Stimulated activated CD4-positive, alpha-beta T cell treated with anti-CD3 and anti-CD28 coated beads, Interleukin-2, amount 100 ng/mL, for 48 hours (primary cell): ENCODE results near the gene PRKN.
"Not testable (repeated sequence)": the region's sequence is repeated elsewhere in the genome, so short reads cannot be mapped to it uniquely, and the experiment has no call there.

Experiments used
- DNase-seq, 2 donors: peaks; one replicate each; pipeline ENCODE4 v3.0.0-alpha.2; 2020

Gene PRKN

DNA sequence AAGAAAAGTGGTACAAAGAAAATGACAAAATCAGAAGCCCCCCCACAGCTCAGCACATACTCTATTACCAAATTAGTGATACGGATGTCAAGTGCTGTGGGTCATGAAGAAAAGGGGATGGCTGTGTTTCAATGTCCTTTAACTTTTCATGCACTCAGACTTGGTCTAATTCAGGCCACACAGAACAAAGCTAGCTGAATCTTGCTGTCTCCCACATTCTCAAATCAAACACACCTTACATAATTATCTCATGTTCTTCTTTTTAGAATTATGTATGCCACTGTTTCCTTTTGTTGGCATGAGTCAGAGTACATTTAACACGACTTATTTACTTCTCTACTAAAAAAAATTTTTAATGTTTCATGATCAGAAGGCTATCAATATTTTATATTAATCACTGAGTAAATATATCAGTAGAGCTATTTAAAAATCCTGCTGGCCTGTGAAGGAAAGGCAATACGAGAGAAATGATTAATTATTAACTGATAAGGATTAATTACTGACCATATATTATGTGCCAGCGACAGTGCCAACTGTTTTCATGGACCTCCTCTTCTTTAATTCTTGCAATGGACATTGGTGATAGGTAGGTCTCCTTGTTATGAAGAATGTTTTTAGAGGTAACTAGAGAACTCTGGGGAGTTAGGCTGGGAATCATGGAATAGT is 857.2 kb downstream of the PRKN start:
- DNase-seq = no peak

DNA sequence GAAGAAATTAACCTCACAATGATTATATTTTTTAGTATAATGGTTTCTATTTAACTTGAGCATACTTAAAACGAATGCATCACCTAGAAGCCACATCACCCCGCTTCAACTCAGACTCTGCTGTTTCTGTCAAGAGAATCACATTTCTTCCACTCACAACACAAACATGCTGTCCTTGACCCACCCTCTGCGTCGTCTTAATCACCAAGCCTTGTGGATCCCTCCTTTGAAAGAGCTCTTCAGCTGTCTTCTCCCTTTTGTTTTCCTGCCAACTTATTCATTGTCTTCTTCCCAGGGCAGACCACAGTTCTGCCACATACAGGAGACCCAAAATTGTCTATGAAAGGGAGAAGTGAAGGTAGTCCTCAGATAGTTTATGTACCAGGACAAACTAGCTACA is 858.1 kb downstream of the PRKN start:
- no peak for DNase-seq

DNA sequence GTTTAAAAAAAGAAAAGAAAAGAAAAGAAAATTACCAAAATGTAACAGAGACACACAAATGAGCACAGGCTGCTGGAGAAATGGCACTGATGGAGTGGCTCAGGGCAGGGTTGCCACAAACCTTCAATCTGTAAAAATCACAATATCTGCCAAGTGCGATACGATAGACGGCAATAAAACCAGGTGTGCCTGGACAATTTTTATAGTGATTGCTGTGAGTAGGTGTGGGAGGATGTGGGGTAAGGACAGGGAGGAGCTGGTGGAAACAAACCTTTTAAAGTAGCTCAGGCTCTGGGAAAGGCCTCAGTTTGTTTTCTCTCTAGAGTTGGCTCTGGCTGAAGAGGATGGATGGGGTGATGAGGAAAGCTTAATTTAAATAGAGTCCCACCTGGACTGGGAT is 861.0 kb downstream of the PRKN start:
- no peak for DNase-seq

DNA sequence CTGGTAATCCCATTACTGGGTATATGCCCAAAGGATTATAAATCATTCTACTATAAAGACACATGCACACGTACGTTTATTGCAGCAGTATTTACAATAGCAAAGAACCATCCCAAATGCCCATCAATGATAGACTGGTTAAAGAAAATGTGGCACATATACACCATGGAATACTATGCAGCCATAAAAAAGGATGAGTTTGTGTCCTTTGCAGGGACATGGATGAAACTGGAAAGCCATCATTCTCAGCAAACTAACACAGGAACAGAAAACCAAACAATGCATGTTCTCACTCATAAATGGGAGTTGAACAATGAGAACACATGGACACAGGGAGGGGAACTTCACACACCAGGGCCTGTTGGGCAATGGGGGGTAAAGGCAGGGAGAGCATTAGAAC is 866.5 kb downstream of the PRKN start:
- DNase-seq = not testable (repeated sequence)

DNA sequence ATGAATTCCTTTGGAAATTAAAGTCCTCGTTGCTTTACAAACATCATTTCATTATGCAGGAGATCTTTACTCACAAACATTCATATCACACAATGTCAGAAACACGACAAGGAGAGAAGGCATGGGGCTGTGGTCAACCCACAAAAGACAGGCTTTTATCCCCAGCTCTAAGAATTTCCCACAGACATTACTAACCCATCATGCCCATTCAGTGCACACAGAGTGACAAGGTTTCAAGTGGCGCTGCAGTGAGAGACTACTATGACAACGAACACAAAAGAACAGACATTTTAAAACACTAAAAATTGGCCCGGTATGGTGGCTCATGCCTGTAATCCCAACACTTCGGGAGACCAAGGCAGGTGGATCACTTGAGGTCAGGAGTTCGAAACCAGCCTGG is 873.9 kb downstream of the PRKN start:
- no peak for DNase-seq

DNA sequence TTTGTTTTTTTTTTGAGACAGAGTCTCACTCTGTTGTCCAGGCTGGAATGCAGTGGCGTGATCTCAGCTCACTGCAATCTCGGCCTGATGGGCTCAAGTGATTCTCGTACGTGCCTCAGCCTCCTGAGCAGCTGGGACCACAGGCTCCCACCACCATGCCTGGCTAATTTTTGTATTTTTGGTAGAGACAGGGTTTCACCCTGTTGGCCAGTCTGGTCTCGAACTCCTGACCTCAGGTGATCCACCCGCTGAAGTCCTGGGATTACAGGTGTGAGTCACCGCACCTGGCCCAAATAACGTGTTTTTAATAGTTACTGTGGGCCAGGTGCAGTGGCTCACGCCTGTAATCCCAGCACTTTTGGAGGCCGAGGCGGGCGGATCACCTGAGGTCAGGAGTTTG is 876.1 kb downstream of the PRKN start:
- DNase-seq = not testable (repeated sequence)

DNA sequence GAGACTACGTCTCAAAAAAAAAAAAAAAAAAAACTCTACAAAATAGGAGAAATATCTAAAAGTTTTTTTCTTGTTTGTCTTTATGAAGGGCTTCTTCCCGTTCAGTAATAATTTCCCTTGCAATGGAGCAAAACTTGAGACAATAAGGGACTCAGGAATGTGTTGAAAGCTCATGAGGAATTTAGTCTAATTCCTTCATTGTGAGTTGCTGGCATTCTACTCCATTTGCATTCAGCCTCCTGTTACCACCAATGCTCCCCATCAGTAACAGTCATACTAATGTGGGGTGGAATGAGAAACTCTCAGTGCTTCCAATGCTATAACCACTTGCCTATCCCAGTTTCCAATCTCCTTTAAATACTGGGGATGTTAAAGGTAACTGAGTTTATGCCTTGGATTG is 877.0 kb downstream of the PRKN start:
- DNase-seq = no peak

DNA sequence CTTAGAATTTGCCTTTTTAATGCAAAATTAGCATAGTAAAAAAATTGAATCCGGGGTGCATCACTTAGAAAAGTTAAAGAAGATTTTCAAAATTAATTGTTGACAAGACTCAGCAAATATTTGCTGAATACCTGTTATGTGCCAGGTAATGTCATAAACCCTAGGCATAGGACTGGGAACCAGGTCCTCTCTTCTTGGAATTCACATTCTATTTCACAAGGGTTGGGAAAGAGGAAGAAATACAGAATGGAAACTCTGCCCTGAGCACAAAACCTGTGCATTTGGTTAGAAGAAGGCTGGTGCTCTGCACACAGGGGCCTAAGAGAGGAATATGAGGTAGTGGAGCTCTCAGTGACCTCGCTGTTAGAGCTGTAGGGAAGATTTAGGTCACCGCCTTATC is 879.9 kb downstream of the PRKN start:
- no peak for DNase-seq

DNA sequence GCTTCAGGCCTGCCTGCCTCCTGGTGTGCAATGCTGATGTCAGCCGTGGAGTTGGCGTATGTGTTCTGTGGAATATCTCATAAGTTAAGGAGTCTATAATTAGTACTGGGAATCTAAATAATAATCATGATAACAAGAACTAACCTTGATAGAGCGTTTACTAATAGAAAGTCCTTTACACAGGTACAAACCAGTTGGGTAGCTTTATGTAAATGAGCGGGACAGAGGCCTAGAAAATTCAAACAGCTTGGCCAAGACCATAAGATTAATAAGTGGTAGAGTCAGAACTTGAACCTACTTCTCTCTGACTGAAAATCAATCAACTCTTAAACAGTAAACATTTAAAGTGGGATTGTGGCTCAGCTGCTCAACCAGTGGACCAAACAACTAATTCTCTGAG is 882.8 kb downstream of the PRKN start:
- no peak for DNase-seq

DNA sequence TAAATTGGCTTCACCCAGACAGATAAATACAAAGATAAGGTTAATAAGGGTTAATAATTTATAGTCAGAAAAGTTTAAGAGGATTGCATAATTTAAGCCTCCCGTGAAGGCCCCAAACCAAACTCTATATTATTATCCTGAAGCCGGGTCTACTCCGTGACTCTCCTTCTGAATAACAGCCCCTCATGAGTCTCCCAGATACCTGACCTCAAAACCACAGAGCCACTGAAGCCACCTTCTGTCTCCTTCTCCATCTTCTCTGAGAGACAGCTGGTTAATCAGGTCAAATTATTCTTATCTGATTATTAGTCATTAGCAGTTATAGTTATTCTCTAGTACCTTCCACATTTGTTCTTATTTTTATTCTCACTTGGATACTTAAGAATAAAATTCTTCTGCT is 884.5 kb downstream of the PRKN start:
- no peak for DNase-seq

DNA sequence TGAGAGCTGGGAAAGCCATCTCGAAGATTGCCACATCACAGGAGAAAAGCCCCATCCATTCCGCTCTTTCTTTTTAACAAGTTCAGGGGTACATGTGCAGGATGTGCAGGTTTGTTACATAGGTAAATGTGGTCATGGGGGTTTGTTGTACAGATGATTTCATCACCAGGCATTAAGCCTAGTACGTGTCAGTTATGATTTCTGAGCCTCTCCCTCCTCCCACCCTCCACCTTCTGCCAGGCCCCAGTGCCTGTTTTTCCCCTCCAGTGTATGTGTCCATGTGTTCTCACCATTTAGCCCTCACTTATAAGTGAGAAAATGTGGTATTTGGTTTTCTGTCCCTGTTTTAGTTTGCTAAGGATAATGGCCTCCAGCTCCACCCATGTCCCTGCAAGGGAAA is 887.2 kb downstream of the PRKN start:
- no peak for DNase-seq

DNA sequence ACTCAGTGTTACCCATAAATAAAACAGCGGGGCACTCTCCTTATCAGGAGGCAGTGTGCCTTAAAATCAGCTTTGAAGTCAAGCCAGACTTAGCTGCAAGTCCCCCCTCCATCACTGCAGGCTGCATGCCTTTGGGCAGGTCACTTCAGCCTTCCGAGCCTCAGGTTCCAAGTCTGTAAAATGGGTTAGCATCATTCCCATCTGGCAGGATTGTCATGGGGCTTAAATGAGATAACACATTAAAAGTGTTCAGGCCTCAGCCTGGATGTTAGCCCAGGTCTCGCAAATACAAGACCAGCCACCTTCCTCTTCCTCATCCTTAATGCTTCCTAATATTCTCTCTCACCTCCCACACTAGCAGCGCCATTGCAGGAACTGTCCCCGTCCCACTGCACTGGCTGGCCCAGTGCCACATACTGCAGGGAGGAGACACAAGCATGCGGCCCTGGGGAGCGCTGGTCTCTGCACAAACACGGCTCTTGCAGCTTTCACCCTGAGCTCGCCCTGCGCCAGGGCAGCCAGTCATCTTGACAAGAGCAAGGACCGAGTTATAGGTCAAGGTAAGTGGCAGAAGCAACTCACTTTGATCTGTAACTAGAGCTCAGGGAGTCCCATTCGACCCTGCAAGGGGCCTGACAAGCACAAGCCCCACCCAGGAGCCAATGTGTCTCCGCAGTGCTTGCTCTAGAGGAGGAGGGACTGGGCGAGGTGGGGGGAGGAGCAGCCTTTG is 889.1 kb downstream of the PRKN start:
- DNase-seq = no peak

DNA sequence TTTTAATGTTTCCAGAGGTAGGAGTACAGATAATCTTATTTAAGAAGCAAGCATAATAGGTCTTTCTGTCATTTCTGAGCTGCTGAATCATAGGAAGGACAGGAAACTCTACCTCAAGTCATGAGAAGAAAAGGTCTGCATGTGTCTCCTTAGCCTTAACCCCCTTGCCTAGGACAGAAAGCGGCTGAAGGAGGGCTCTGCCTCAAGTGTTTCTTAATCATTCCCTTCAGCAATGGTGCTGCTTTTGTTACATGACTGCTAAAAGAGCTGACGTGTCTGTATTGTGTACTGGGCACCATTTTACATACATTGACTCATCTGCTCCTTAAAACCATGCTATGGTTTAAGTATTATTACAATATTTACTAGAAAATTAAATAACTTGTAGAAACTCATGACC is 889.7 kb downstream of the PRKN start:
- no peak for DNase-seq

DNA sequence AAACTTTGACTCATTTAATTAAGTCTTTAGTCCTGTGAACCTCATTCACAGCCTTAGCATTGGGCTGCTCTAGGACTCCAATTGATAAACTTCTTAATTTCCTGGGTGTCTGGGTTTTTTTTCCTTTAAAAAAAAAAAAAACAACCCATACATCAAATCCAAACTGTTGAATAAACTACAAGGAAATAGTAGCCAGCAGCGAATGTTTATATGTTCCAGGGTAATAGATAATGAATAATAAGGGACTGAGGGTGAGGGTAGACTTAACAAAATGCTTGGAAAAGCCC is 890.2 kb downstream of the PRKN start:
- DNase-seq = no peak

DNA sequence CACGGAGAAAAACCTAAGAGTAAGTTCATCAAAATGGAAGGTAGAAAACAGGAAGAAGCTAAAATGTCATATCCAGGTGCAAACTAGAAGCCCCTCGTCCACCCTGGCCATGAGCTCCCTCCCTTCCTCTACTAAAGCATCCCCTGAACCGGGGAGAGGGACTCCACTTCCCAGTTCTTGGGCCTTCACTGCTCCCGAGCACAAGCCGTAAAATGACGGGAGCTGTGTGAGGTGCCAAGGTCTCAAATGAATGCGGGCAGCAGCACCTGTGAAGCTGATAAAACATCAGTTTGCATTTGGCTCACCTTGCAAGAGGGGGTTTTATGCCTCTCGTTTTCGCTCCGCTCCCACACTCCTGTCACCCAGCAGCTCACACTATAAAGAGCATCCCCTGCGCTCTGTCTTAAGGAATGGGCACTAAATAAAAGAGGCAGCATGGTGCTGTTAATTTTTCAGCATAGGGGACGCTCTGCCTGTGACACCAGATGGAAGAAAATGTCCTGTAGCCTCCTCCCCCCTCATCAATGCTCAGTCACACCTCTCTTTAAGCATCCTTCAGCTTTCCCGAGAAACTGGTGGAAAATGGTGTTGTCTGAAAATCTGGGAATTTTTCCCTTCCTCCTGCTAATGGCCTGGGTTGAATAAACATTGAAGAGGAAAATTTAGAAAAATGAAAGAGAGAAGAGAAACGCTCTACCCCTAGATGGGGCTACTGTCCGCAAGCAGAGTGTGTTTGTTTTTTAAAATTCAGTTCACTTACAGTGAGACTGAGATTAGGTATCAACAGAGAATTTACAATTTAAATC is 890.7 kb downstream of the PRKN start:
- no peak for DNase-seq

DNA sequence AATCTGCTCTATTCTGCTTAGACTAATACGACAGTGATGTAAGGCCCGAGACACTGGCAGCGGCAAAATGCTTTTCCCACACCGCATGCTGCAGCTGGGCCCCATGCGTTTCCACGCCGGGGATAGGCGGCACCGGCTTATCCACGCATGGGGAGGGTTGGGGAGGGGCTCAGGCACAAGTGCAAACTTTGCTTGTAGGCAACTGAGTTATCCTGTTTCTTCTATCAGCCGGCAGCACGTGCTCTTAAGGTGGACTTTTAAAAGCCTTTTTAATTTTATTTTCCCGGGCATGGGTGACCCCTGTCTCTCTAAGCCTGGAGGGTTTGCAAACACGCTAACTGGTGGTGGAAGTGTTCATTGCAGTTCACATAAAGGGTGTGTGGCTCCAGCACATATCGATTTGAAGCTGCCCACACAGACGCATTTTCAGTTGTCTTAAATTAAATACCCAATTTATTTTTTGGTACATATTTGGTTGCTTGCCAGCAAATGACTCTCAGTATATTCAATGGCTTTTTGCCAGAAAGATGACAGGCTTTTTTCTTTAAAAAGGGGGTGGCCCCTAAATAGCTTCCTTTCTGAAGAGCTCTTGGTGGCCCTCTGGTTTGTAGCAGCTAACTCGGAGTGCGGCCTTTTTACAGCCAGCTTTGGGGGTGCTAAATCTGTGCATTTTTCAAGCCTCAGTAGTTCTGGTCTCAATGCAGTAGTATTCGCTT is 891.9 kb downstream of the PRKN start:
- DNase-seq = no peak

DNA sequence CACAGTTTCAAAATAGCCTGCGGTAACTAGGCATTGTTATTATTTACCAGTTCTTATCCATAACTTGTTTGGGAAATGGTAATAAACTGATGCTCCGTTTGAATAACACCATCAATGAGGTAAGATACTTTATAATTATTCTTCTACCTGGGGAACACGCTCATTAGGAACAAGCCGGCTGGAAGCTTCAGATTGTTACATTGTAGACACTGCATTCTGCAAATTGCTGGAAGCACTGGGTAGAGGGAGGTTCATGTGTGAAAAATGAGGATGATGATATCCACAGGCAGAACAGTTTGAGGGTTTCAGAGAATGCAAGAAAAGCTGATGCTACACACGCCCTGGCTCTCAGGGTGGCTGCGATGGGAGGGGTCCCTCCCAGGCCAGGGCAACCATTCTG is 893.1 kb downstream of the PRKN start:
- DNase-seq = no peak

DNA sequence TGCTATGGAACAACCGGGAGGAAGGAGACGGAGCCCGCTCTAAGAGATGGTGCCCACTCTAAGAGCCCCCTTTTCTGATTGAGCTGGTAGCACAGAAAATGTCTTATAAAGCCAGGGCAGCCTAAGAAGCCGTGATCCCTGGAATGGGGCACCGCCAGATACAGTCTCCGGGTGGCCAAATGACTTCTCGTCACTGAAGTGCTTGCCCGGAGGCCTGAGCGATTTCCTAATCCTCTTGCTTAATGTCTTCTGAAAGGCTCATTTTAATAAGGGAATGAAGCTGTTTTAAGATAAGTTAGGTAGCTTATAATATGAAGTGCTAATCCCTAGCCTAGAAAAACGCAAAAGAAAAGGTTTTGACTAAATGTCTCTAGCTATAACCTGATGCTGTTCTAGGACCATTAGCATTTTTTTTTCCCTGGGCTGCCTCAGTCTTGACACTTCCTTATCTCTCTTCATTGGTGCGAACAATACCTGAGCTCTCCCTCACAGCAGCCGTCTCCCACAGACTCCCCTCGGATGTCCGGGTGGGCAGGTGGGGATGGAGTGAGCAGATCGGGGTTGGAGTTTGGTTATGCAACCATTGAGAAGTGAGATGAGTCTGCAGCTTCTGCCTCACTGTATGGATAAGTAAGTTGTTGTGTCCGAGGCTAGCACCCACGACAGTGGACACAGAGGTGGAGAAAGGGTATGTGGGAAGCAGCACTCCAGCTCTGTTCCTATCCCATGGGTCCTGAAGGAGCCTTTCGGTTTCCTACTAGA is 894.3 kb downstream of the PRKN start:
- no peak for DNase-seq

DNA sequence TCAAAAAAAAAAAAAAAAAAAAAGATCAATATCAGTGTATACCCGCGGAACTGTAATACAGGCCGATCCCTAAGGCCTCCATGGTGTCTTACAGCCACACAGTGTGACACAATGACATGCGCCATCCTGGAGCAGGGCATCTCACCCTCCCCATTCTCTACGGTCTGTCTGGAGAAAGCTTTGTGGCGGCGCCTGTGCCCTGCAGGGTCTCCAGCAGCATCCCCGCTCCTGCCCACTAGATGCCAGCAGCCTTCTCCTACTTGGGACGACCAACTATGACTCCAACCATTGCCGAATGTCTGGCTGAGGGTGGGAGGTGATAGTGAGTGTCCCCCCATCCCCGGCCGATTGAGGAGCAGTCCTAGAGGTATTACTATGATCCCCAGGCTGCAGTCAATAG is 894.9 kb downstream of the PRKN start:
- DNase-seq = no peak

DNA sequence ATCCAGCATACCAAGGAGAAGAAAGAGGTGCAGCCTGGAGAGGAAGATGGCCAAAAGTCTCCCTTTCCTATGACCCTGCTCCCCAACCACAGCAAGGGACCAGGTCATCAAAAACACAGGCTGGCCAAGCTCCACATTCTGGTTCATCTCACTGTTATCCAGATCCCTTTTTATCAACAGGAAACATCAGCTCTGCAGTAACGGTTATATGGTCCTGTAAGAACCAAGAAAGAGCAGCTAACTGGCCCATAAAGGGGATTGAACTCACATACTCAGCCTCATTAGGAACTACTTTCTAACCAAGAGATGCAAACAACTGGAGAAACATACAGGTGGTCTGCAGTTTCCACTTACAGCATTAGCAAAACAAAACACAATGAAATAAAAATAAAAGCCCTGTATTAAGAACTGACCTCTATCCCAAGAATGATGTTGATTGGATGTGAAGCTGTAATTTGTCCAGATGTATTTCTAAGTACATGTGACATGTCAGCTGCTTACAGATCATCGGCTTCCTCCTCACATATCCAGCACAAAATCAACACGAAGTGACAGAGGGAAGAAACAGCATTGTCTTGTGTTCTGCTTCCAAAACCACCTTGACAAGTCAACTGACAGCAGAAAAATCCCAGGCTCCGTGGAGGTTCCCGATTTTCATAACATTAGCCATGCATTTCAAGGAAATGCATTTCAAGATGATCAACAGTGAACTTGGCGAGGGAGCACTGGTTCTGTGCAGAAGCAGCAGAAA is 896.5 kb downstream of the PRKN start:
- no peak for DNase-seq

DNA sequence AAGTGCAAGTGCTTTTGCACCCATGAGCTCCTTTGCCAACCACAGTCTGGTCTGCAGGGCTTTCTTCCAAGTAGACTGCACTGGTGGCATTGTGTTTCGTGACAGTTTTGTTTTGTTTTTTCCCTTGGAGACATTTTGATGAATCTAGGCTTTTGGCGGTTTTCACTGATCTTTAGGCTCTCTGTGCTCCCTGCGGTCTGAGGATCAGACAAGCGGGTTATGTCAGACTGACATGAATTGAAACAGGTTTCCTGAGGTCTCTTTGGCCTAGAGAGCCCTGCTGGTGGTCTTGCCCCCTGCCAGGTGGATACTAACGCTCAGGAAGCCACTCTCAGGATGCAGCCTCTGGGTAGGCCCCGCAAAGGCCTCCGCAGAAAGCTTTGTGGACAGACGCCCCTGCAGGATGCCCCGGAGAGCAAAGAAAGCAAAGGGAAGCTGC is 898.3 kb downstream of the PRKN start:
- no peak for DNase-seq

DNA sequence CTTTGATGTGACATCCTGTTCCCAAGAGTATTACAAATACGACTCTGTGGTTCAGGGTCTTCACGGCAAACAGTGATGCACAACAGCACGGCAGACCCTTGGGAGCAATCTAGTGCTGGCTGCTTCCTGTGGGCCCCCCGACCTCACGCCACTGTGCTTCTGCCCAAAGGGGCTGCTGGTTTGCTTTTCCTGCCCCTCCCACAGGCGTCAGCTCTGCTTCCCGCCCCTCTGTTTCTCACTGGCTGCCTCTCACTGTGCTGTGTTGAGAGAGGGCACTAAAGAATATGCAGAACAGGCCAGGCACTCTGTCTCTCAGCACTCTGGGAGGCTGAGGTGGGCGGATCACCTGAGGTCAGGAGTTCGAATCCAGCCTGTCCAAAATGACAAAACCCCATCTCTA is 899.2 kb downstream of the PRKN start:
- DNase-seq = no peak
